H9 (cell line): Measurements from ENCODE around the gene RASSF8. TPM values are rescaled to one million over a fixed set of nuclear protein-coding genes. Genes with fewer than 3 reads are reported as not detected.

Source experiments
- DNase-seq: peaks from one replicate; pipeline ENCODE4 v3.0.0-alpha.2; 2017
- H2AFZ ChIP-seq: one replicate; pipeline ENCODE4 v1.6.1; 2013; ENCODE audit warnings: mild to moderate bottlenecking, low read length, control low read depth, moderate library complexity
- H2AK5ac ChIP-seq: 2 replicates; pipeline ENCODE4 v1.6.1; 2013; ENCODE audit warnings: low read length, control low read depth, mixed read lengths; ENCODE audit not compliant: insufficient read length
- H2BK120ac ChIP-seq: one replicate; pipeline ENCODE4 v1.6.1; 2013; ENCODE audit warnings: low read depth, mild to moderate bottlenecking, low read length, control low read depth, inconsistent platforms; ENCODE audit not compliant: poor library complexity, severe bottlenecking
- H2BK12ac ChIP-seq: 2 replicates; pipeline ENCODE4 v1.6.1; 2013; ENCODE audit warnings: low read length, control low read depth, mixed read lengths, low read depth; ENCODE audit not compliant: insufficient read length
- H2BK15ac ChIP-seq: 2 replicates; pipeline ENCODE4 v1.6.1; 2013; ENCODE audit warnings: low read depth, low read length, control low read depth
- H2BK20ac ChIP-seq: one replicate; pipeline ENCODE4 v1.6.1; 2013; ENCODE audit warnings: low read depth, mild to moderate bottlenecking, low read length, control low read depth, inconsistent platforms; ENCODE audit not compliant: poor library complexity, severe bottlenecking
- H2BK5ac ChIP-seq: 2 replicates; pipeline ENCODE4 v1.6.1; 2013; ENCODE audit warnings: low read length, control low read depth, mixed read lengths; ENCODE audit not compliant: insufficient read length
- H3K14ac ChIP-seq: 2 replicates; pipeline ENCODE4 v1.6.1; 2013; ENCODE audit warnings: low read length, control low read depth; ENCODE audit not compliant: insufficient read depth
- H3K18ac ChIP-seq: 2 replicates; pipeline ENCODE4 v1.6.1; 2013; ENCODE audit warnings: low read depth, mild to moderate bottlenecking, mixed read lengths, low read length, control low read depth; ENCODE audit not compliant: insufficient read length
- H3K23ac ChIP-seq: 2 replicates; pipeline ENCODE4 v1.6.1; 2013; ENCODE audit warnings: low read length, control low read depth, mixed read lengths, low read depth; ENCODE audit not compliant: insufficient read length
- H3K23me2 ChIP-seq: 2 replicates; pipeline ENCODE4 v1.6.1; 2013; ENCODE audit warnings: low read depth, mild to moderate bottlenecking, mixed read lengths, low read length, control low read depth; ENCODE audit not compliant: insufficient read length, poor library complexity, severe bottlenecking
- H3K27ac ChIP-seq: 2 replicates; pipeline ENCODE4 v1.5.1; 2013; ENCODE audit warnings: low read length, control low read depth, mixed read lengths, low read depth; ENCODE audit not compliant: insufficient read length
- H3K27me3 ChIP-seq: 2 replicates; pipeline ENCODE4 v1.6.1; 2013; ENCODE audit warnings: low read length, control low read depth, inconsistent platforms; ENCODE audit not compliant: insufficient read depth
- H3K4ac ChIP-seq: 2 replicates; pipeline ENCODE4 v1.6.1; 2013; ENCODE audit warnings: low read depth, mild to moderate bottlenecking, control low read depth, inconsistent platforms, low read length, moderate library complexity
- H3K4me1 ChIP-seq: 2 replicates; pipeline ENCODE4 v1.6.1; 2013; ENCODE audit warnings: low read length, control low read depth, inconsistent platforms; ENCODE audit not compliant: insufficient read depth
- H3K4me2 ChIP-seq: 2 replicates; pipeline ENCODE4 v1.6.1; 2013; ENCODE audit warnings: low read length, control low read depth, mixed read lengths; ENCODE audit not compliant: insufficient read length, insufficient read depth
- H3K56ac ChIP-seq: 2 replicates; pipeline ENCODE4 v1.6.1; 2013; ENCODE audit warnings: low read depth, mild to moderate bottlenecking, mixed read lengths, low read length, control low read depth; ENCODE audit not compliant: insufficient read length
- H3K79me1 ChIP-seq: 2 replicates; pipeline ENCODE4 v1.6.1; 2013; ENCODE audit warnings: low read depth, mild to moderate bottlenecking, moderate library complexity, low read length, control low read depth, inconsistent platforms; ENCODE audit not compliant: insufficient read depth, poor library complexity, severe bottlenecking
- H3K79me2 ChIP-seq: 2 replicates; pipeline ENCODE4 v1.6.1; 2013; ENCODE audit warnings: low read length, control low read depth, inconsistent platforms; ENCODE audit not compliant: insufficient read depth
- H3K9ac ChIP-seq: 2 replicates; pipeline ENCODE4 v1.6.1; 2013; ENCODE audit warnings: low read length, control low read depth, mixed read lengths; ENCODE audit not compliant: insufficient read length; ENCODE audit errors: extremely low read depth
- H3K9me3 ChIP-seq: one replicate; pipeline ENCODE4 v1.6.1; 2013; ENCODE audit warnings: low read depth, low read length, inconsistent platforms; ENCODE audit not compliant: control insufficient read depth
- H3T11ph ChIP-seq: one replicate; pipeline ENCODE4 v1.6.1; 2013; ENCODE audit warnings: mild to moderate bottlenecking, low read length, control low read depth, inconsistent platforms
- H4K20me1 ChIP-seq: one replicate; pipeline ENCODE4 v1.6.1; 2013; ENCODE audit not compliant: control insufficient read depth, insufficient read length, insufficient read depth
- H4K5ac ChIP-seq: 2 replicates; pipeline ENCODE4 v1.6.1; 2013; ENCODE audit warnings: low read depth, mild to moderate bottlenecking, mixed read lengths, low read length, control low read depth; ENCODE audit not compliant: insufficient read length
- H4K8ac ChIP-seq: replicated peaks from 2 replicates; pipeline ENCODE4 v1.6.1; 2013; ENCODE audit warnings: low read length, control low read depth, mixed read lengths, low read depth; ENCODE audit not compliant: insufficient read length
- H4K91ac ChIP-seq: 2 replicates; pipeline ENCODE4 v1.6.1; 2013; ENCODE audit warnings: low read depth, mild to moderate bottlenecking, moderate library complexity, mixed read lengths, low read length, control low read depth; ENCODE audit not compliant: insufficient read length
- H3K27ac Mint-ChIP-seq, 3 experiments: 2 replicates in 2 of 3; 3 replicates in 1 of 3; pipeline ENCODE4 v1.8.0; 2020 to 2021; ENCODE audit warnings: mixed read lengths in 3 of 3, mild to moderate bottlenecking in 1 of 3, moderate library complexity in 1 of 3
- H3K27me3 Mint-ChIP-seq: 2 replicates; pipeline ENCODE4 v1.8.0; 2021; ENCODE audit warnings: low read depth, mild to moderate bottlenecking, moderate library complexity, mixed read lengths
- H3K36me3 Mint-ChIP-seq, 3 experiments: 2 replicates in 2 of 3; 3 replicates in 1 of 3; pipeline ENCODE4 v1.8.0; 2020 to 2021; ENCODE audit warnings: low read depth in 3 of 3, mixed read lengths in 3 of 3; ENCODE audit not compliant: insufficient read depth in 1 of 3
- H3K4me1 Mint-ChIP-seq, 2 experiments: 2 replicates each; pipeline ENCODE4 v1.8.0; 2020; ENCODE audit warnings: mixed read lengths in 2 of 2
- H3K4me3 Mint-ChIP-seq, 2 experiments: 2 replicates in 1 of 2; 3 replicates in 1 of 2; pipeline ENCODE4 v1.8.0; 2020 to 2021; ENCODE audit warnings: mild to moderate bottlenecking in 2 of 2, mixed read lengths in 2 of 2, moderate library complexity in 1 of 2
- H3K9me3 Mint-ChIP-seq, 2 experiments: 2 replicates in 1 of 2; 3 replicates in 1 of 2; pipeline ENCODE4 v1.8.0; 2020; ENCODE audit warnings: mild to moderate bottlenecking in 2 of 2, mixed read lengths in 2 of 2, moderate library complexity in 1 of 2
- WGBS: extraction: QIAGEN DNeasy Blood & Tissue Kit; methylation state at CpG from one replicate; pipeline ENCODE4 v1.1.7; 2013; ENCODE audit warnings: missing lambda C conversion rate, low lambda C conversion rate, mixed read lengths; ENCODE audit not compliant: insufficient read length; ENCODE audit errors: extremely low coverage; 5-methylcytosine and 5-hydroxymethylcytosine counted together
- total RNA-seq: library from RNA; stranded (reverse); gene quantifications from 2 replicates; pipeline ENCODE4 v1.2.1, GENCODE V29; 2021
- TF ChIP-seq, protein P1 (sequence below): fragments of 200-600 bp; sonication (generic); conservative IDR thresholded peaks from 3 replicates; pipeline ENCODE4 v1.8.0; 2021; ENCODE audit warnings: antibody characterized with exemption, mild to moderate bottlenecking

Gene RASSF8
- total RNA-seq, 1 experiment from 2014 or later = 38.8 TPM

DNA sequence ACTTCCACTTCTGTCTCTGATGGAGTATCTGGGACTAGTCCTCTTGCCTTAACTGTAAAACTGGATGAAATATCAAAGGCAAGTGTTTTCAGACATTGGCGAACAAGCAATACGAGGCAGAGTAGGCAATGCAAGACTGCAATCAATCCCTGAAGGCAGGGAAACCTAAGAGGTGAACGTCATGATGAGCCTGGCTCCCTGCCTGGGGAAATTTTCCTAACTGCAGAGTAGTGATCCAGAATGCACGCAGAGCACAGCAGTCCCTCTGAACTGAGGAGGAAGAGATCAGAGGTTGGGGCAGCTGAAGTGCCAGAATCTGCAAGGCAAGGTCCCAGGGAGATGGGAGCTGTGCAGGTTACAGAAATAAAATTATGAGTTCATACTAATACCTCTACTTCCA, 147.9 kb downstream of the RASSF8 start:
- no peaks in the 10 kb centered on the region for H4K20me1 ChIP-seq
- no peak overlapping the region for H3K9ac ChIP-seq
- no peak for DNase-seq
- no peak overlapping the region for H2BK15ac ChIP-seq
- no peak overlapping the region for H2BK120ac ChIP-seq
- peaks cover 12 to 24% of the 10 kb centered on the region in 2 experiments for H3K4me1 Mint-ChIP-seq
- no peaks in the 10 kb centered on the region for H3K79me2 ChIP-seq
- H3K27me3 ChIP-seq = peaks cover 2% of the 10 kb centered on the region; the same call in 1 of the 2 replicates
- no peak overlapping the region for H3K14ac ChIP-seq
- no peak overlapping the region for H3K56ac ChIP-seq
- peaks cover 9% of the 10 kb centered on the region for H3K27me3 Mint-ChIP-seq
- no peaks in the 10 kb centered on the region for H3K23me2 ChIP-seq
- no peak overlapping the region for H2AK5ac ChIP-seq
- H2BK12ac ChIP-seq = no peak overlapping the region
- H3K4ac ChIP-seq = no peak overlapping the region
- TF ChIP-seq, protein P1, sequence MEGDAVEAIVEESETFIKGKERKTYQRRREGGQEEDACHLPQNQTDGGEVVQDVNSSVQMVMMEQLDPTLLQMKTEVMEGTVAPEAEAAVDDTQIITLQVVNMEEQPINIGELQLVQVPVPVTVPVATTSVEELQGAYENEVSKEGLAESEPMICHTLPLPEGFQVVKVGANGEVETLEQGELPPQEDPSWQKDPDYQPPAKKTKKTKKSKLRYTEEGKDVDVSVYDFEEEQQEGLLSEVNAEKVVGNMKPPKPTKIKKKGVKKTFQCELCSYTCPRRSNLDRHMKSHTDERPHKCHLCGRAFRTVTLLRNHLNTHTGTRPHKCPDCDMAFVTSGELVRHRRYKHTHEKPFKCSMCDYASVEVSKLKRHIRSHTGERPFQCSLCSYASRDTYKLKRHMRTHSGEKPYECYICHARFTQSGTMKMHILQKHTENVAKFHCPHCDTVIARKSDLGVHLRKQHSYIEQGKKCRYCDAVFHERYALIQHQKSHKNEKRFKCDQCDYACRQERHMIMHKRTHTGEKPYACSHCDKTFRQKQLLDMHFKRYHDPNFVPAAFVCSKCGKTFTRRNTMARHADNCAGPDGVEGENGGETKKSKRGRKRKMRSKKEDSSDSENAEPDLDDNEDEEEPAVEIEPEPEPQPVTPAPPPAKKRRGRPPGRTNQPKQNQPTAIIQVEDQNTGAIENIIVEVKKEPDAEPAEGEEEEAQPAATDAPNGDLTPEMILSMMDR = no peak
- no peak overlapping the region for H4K91ac ChIP-seq
- no peaks in the 10 kb centered on the region for H3K79me1 ChIP-seq
- no peaks in the 10 kb centered on the region for H3K9me3 Mint-ChIP-seq
- H3K36me3 Mint-ChIP-seq = no peaks in the 10 kb centered on the region; a peak in 1 of 7 replicates
- no peak overlapping the region for H4K8ac ChIP-seq
- no peak overlapping the region for H2AFZ ChIP-seq
- no peak overlapping the region; a peak in 1 of 7 replicates for H3K27ac Mint-ChIP-seq
- no peak overlapping the region for H3K4me3 Mint-ChIP-seq
- no peak overlapping the region for H3K23ac ChIP-seq
- H3K27ac ChIP-seq = no peak overlapping the region
- no peak overlapping the region for H4K5ac ChIP-seq
- H2BK5ac ChIP-seq = no peak overlapping the region
- no peak overlapping the region for H3K4me2 ChIP-seq
- no peak overlapping the region for H2BK20ac ChIP-seq
- no peaks in the 10 kb centered on the region for H3K9me3 ChIP-seq
- peaks cover 4% of the 10 kb centered on the region; the same call in 1 of the 2 replicates for H3K4me1 ChIP-seq
- WGBS = no CpG with 5 or more reads among the region's 4 CpGs
- H3K18ac ChIP-seq = no peak overlapping the region
- no peak overlapping the region for H3T11ph ChIP-seq
